MM.1S (cell line): ENCODE data around the gene MAMLD1.
A peak's percentile ranks its signal among the peaks of the same experiment; 100 is the strongest.

Experiments
- DNase-seq: peaks from one replicate; pipeline ENCODE4 v3.0.0-alpha.2; 2015
- H2AFZ ChIP-seq: fragments of 300-600 bp; sonication (generic); 2 replicates; pipeline ENCODE4 v1.6.0; 2016; ENCODE audit warnings: antibody characterized with exemption, low read length
- H3F3A ChIP-seq: fragments of 300-600 bp; sonication (generic); 2 replicates; pipeline ENCODE4 v1.6.1; 2016; ENCODE audit warnings: mild to moderate bottlenecking, antibody characterized with exemption, low read length, moderate library complexity, mixed read lengths; ENCODE audit not compliant: insufficient read depth
- H3K27ac ChIP-seq: fragments of 300-600 bp; sonication (generic); 2 replicates; pipeline ENCODE4 v1.5.1; 2016; ENCODE audit warnings: mild to moderate bottlenecking, low read length
- H3K27me3 ChIP-seq: fragments of 300-600 bp; sonication (generic); replicated peaks from 2 replicates; pipeline ENCODE4 v1.6.0; 2016; ENCODE audit warnings: low read length; ENCODE audit not compliant: insufficient read depth
- H3K36me3 ChIP-seq: fragments of 300-600 bp; sonication (generic); replicated peaks from 2 replicates; pipeline ENCODE4 v1.6.1; 2016; ENCODE audit warnings: mild to moderate bottlenecking, low read length, mixed read lengths; ENCODE audit not compliant: insufficient read depth
- H3K4me1 ChIP-seq: fragments of 300-600 bp; sonication (generic); 2 replicates; pipeline ENCODE4 v1.6.1; 2016; ENCODE audit warnings: low read length, mixed read lengths
- H3K4me2 ChIP-seq: fragments of 300-600 bp; sonication (generic); 2 replicates; pipeline ENCODE4 v1.6.0; 2016; ENCODE audit warnings: low read depth, low read length
- H3K4me3 ChIP-seq: fragments of 300-600 bp; sonication (generic); 2 replicates; pipeline ENCODE4 v1.5.1; 2016; ENCODE audit warnings: low read length, mixed read lengths
- H3K79me2 ChIP-seq: fragments of 300-600 bp; sonication (generic); 2 replicates; pipeline ENCODE4 v1.6.1; 2016; ENCODE audit warnings: mixed run types, low read length, mixed read lengths
- H3K9ac ChIP-seq: fragments of 300-600 bp; sonication (generic); 2 replicates; pipeline ENCODE4 v1.6.1; 2016; ENCODE audit warnings: low read length, mixed read lengths
- H3K9me2 ChIP-seq: fragments of 300-600 bp; sonication (generic); replicated peaks from 2 replicates; pipeline ENCODE4 v1.6.1; 2016; ENCODE audit warnings: mild to moderate bottlenecking, low read length, mixed read lengths; ENCODE audit not compliant: insufficient read depth
- H3K9me3 ChIP-seq: fragments of 300-600 bp; sonication (generic); replicated peaks from 2 replicates; pipeline ENCODE4 v1.6.1; 2016; ENCODE audit warnings: mild to moderate bottlenecking, low read length, mixed read lengths; ENCODE audit not compliant: insufficient read depth
- H4K20me1 ChIP-seq: fragments of 300-600 bp; sonication (generic); 2 replicates; pipeline ENCODE4 v1.6.1; 2016; ENCODE audit warnings: mild to moderate bottlenecking, low read length, moderate library complexity, mixed read lengths; ENCODE audit not compliant: insufficient read depth
- CTCF ChIP-seq: fragments of 300-600 bp; sonication (generic); IDR thresholded peaks from 2 replicates; pipeline ENCODE4 v1.5.1; 2016; ENCODE audit warnings: antibody characterized with exemption, low read length, mixed read lengths
- EZH2 ChIP-seq: fragments of 300-600 bp; sonication (generic); optimal IDR thresholded peaks from 2 replicates; pipeline ENCODE3; 2017; ENCODE audit warnings: low read depth, mild to moderate bottlenecking, antibody characterized with exemption, low read length, mixed read lengths
- EZH2phosphoT487 ChIP-seq: fragments of 300-600 bp; sonication (generic); IDR thresholded peaks from 2 replicates; pipeline ENCODE4 v1.6.1; 2018; ENCODE audit warnings: antibody characterized with exemption, low read length

MAMLD1 gene

DNA sequence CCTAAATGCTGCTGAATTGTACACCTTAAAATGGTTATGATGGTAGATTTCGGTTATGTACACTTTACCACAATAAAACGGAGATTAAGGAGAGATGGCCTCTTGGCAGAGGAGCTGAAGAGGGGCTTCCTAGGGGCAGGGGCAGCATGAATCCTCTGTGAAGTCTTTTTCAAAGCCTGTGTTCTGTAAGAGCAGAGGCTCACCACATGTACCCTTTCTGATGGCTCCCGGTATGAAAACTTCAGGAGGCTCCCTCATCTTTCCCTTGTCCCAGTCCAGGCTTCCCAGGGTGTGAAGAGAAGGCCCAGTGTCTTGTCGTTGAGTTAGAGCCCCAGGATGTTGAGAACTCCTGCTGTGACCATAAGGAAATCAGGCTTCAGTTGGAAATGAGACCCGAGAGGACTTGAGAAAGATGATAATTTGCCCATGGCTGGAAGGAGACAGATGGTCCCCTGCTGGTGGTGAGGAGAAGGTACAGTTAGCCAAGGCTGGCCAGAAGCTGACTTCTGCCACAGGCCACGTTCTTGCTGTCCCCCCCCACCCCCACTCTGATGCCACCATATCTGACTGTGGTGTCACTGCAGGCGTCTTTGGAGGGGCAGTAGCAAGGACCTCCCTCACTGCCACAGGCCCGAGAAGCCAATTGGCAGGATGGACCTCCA, 173.5 kb downstream of the MAMLD1 start:
- H3K4me2 ChIP-seq, result no peak overlapping the region
- H3F3A ChIP-seq, result no peaks in the 10 kb centered on the region
- no peak for DNase-seq
- H3K27ac ChIP-seq, result no peak overlapping the region
- no peak for TF ChIP-seq EZH2
- 0 out of 2 replicates have a peak, but pooled peaks have one; percentile 12 for TF ChIP-seq CTCF
- no peaks in the 10 kb centered on the region for H3K9me3 ChIP-seq
- no peak overlapping the region for H3K4me3 ChIP-seq
- no peaks in the 10 kb centered on the region for H4K20me1 ChIP-seq
- H3K36me3 ChIP-seq, result no peaks in the 10 kb centered on the region
- H2AFZ ChIP-seq, result no peak overlapping the region
- no peaks in the 10 kb centered on the region for H3K4me1 ChIP-seq
- no peak overlapping the region for H3K9ac ChIP-seq
- H3K79me2 ChIP-seq, result no peaks in the 10 kb centered on the region
- no peaks in the 10 kb centered on the region for H3K27me3 ChIP-seq
- no peaks in the 10 kb centered on the region for H3K9me2 ChIP-seq

DNA sequence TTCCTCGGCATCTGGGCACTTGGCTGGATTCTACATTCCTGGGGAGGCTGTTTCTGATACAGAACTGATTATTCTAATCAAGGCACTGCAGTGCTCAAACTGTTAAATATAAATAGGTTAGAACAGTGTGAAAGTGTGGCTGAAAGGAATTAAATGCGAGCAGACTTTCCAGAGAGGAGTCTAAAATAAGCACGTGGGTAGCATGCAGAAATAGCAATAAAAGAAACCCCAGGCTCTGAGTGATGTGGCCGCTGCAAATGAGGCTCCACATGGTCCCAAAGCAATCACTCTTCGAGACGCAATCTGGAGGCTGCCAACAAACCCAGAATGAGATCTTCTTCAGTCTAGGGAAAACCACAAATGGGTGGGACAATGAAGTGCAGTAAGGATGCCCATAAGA, 174.7 kb downstream of the MAMLD1 start:
- Histone ChIP-seq H3K9ac (no peak overlapping the region), H3K27me3 (no peaks in the 10 kb centered on the region), H3F3A (no peaks in the 10 kb centered on the region), H3K9me3 (no peaks in the 10 kb centered on the region), H3K27ac (no peak overlapping the region), H3K4me3 (no peak overlapping the region), H3K79me2 (no peaks in the 10 kb centered on the region), H3K36me3 (no peaks in the 10 kb centered on the region), H3K4me1 (no peaks in the 10 kb centered on the region), H2AFZ (no peak overlapping the region), H3K9me2 (no peaks in the 10 kb centered on the region), H4K20me1 (no peaks in the 10 kb centered on the region), H3K4me2 (no peak overlapping the region)
- TF ChIP-seq CTCF (no peak), EZH2 (no peak), EZH2phosphoT487 (no peak)
- DNase-seq, result no peak

GRCh38 chrX:150540965-150541364, 177.8 kb downstream of the MAMLD1 start:
- TF ChIP-seq CTCF (no peak), EZH2 (no peak), EZH2phosphoT487 (no peak)

More at GRCh38 chrX:150540965-150541364, 177.8 kb downstream of the MAMLD1 start:
- Histone ChIP-seq H3K27ac (no peak overlapping the region), H3K4me2 (no peak overlapping the region), H3K9me3 (no peaks in the 10 kb centered on the region), H4K20me1 (no peaks in the 10 kb centered on the region), H3K4me1 (no peaks in the 10 kb centered on the region), H2AFZ (no peak overlapping the region), H3F3A (no peaks in the 10 kb centered on the region), H3K9ac (no peak overlapping the region), H3K27me3 (no peaks in the 10 kb centered on the region), H3K36me3 (no peaks in the 10 kb centered on the region), H3K79me2 (no peaks in the 10 kb centered on the region), H3K9me2 (no peaks in the 10 kb centered on the region), H3K4me3 (no peak overlapping the region)
- no peak for DNase-seq
